ENCODE data around the gene SERF1A.
"Not testable (repeated sequence)": the region's sequence is repeated elsewhere in the genome, so short reads cannot be mapped to it uniquely, and the experiment has no call there.

SERF1A gene

GRCh38 chr5:70900533-70901271, at the start of gene SERF1A:
Gene SERF1A, plus strand, starts transcription at chr5:70900669. Its CDS starts 201 bp downstream, at chr5:70900870.
- DNase-seq (ENCODE audit: extremely low spot score); POLR2A ChIA-PET; CTCF ChIA-PET: not testable (repeated sequence)

GRCh38 chr5:70866778-70867177, 33.7 kb upstream of the SERF1A start:
- DNase-seq (ENCODE audit: extremely low spot score); CTCF ChIA-PET; POLR2A ChIA-PET: not testable (repeated sequence)

- POLR2A ChIA-PET: not testable (repeated sequence)
Measured at GRCh38 chr5:70870626-70871025, 29.8 kb upstream of the SERF1A start.

GRCh38 chr5:70896076-70896475, 4.4 kb upstream of the SERF1A start:
- CTCF ChIA-PET; DNase-seq (ENCODE audit: extremely low spot score); POLR2A ChIA-PET: not testable (repeated sequence)

More at GRCh38 chr5:70870626-70871025, 29.8 kb upstream of the SERF1A start:
- CTCF ChIA-PET; DNase-seq (ENCODE audit: extremely low spot score): not testable (repeated sequence)

- CTCF ChIA-PET, POLR2A ChIA-PET: not testable (repeated sequence)
Measured at GRCh38 chr5:70901272-70901571, 753 bp downstream of the SERF1A start.

GRCh38 chr5:70906624-70907023, 6.2 kb downstream of the SERF1A start:
- CTCF ChIA-PET; POLR2A ChIA-PET; DNase-seq (ENCODE audit: extremely low spot score): not testable (repeated sequence)

More at GRCh38 chr5:70901272-70901571, 753 bp downstream of the SERF1A start:
- not testable (repeated sequence) for DNase-seq (ENCODE audit: extremely low spot score)

- POLR2A ChIA-PET; CTCF ChIA-PET; DNase-seq (ENCODE audit: extremely low spot score): not testable (repeated sequence)
Measured at GRCh38 chr5:70916829-70917228, 16.4 kb downstream of the SERF1A start.

GRCh38 chr5:70925211-70925562, 24.7 kb downstream of the SERF1A start:
- CTCF ChIA-PET; POLR2A ChIA-PET; DNase-seq (ENCODE audit: extremely low spot score): not testable (repeated sequence)

GRCh38 chr5:70931709-70932368, 31.4 kb downstream of the SERF1A start:
- DNase-seq (ENCODE audit: extremely low spot score); CTCF ChIA-PET; POLR2A ChIA-PET: not testable (repeated sequence)

GRCh38 chr5:70932560-70932959, 32.1 kb downstream of the SERF1A start:
- CTCF ChIA-PET, POLR2A ChIA-PET: not testable (repeated sequence)

GRCh38 chr5:70953068-70953467, 52.6 kb downstream of the SERF1A start:
- POLR2A ChIA-PET; CTCF ChIA-PET; DNase-seq (ENCODE audit: extremely low spot score): not testable (repeated sequence)

More at GRCh38 chr5:70932560-70932959, 32.1 kb downstream of the SERF1A start:
- not testable (repeated sequence) for DNase-seq (ENCODE audit: extremely low spot score)

Measured in HEK293T (cell line).